Ovary (tissue), 3 donors: ENCODE data around the gene RAPH1.

Experiments used
- CTCF ChIP-seq, 3 donors: fragments of 450-650 bp in 2 of 3; fragments of 200-600 bp in 1 of 3; IDR thresholded peaks; one replicate each; pipeline versions ENCODE4 v1.5.1 to v1.8.0; 2016 to 2022; ENCODE audit warnings: antibody characterized with exemption in 3 of 3, mild to moderate bottlenecking in 1 of 3
- POLR2A ChIP-seq: fragments of 450-650 bp; IDR thresholded peaks from one replicate; pipeline ENCODE4 v1.6.1; 2017; ENCODE audit warnings: antibody characterized with exemption, mild to moderate bottlenecking, moderate library complexity
- donor health status: DM: no; HTN: no; CAD: no.

- TF ChIP-seq POLR2A (no peak), CTCF (IDR thresholded peaks at IDR 0.05) (no peak)
These were observed 24.7 kb downstream of the RAPH1 start for GRCh38 chr2:203510256-203510940.
